GM21447 (cell line): ENCODE data around the gene ABLIM1.

ENCODE experiments used
- ATAC-seq: cut with Tn5 transposase; IDR thresholded peaks from one replicate; pipeline ENCODE4 v1.9.1; 2021; ENCODE audit not compliant: unreplicated experiment

ABLIM1 gene

DNA sequence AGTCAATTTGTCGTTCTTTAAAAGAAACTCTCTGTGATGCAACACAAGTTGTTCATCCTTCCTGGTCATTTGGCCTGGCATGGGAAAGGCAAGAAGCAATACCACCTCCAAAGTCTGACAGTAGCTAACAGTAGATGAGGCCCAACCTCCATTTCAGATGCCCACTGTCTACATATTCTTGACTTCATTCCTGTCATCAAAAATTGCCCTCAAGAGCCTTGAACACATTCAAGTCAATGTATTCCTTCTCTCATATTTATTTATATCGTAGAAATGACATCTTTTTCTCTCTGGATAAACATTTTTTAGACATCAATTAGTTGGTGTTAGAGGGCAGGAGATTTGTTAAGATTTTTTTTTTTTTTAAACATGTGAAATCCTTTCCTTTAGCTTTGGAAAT lies 33.7 kb downstream of the ABLIM1 start:
- no peak for ATAC-seq

DNA sequence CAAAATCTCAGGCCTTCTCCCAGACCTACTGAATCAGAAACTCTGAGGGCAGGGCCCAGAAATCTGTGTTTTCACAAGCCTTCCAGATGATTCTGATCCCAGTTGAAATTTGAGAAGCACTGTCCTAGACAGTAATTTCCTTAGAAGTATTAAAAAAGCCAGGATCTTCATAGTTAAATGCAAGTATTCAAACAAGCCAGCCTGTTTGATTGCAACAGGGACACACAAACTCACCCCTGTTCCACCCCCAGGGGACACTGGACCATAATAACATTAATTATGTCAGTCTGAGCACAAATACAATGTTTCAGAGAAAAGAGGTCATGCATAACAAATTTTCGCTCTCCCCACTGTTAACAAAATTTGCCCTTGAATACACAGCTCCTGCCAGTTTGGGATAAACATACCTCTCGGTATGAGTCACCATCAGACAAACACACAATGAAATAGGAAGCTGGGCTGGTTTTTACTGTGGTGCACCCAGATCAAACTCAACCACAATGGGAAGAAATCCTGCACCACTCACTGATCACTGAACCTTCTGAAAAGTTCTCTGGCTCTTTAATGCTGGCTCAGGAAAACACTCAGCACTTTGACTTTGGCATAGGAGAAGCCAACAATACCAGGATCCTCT lies 34.3 kb downstream of the ABLIM1 start:
- no peak for ATAC-seq

- ATAC-seq, result no peak
These were observed 34.9 kb downstream of the ABLIM1 start for GRCh38 chr10:114623155-114623554.

- ATAC-seq, result no peak
These were observed 39.4 kb downstream of the ABLIM1 start for GRCh38 chr10:114618722-114619121.

DNA sequence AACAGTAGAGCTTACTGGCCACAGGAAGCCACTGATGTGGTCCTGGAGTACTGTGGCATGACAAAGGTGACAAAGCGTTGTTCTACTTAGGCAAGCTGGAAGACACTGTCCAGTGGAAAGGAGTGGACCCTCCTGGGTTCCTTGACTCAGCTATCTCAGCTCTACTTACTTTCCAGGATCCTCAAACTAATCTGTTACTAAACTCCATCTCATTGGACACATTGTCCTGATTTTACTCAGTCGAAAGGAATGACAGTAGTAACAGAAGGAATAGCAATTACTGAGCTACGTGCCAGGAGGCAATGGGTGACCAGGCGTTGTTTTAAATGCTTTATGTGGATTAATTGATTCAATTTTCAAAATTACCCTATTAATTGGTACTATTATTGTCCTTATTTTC lies 41.6 kb downstream of the ABLIM1 start:
- ATAC-seq, result no peak

- ATAC-seq, result no peak
These were observed 42.0 kb downstream of the ABLIM1 start for GRCh38 chr10:114616103-114616502.

DNA sequence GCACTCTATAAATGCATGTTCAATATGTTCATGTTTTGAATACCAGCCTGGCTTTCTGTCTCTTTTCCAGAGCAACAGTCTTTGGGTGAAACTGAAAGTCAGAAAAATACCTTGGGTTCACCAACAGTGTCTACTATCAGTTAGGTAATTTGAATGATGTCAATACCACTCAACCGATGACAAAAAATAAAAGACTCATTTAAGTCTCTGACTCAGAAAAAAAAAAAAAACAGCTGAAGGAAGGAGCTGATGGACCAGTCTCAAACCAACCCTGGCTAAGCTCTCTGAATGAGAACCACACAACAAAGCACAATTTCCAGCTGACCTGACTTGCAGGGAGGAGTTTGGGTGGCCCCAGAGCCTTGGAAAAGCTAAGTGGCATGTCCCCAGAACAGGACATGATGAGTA lies 42.5 kb downstream of the ABLIM1 start:
- ATAC-seq, result peak; percentile 94

- ATAC-seq, result no peak
These were observed 44.7 kb downstream of the ABLIM1 start for GRCh38 chr10:114613237-114613979.

DNA sequence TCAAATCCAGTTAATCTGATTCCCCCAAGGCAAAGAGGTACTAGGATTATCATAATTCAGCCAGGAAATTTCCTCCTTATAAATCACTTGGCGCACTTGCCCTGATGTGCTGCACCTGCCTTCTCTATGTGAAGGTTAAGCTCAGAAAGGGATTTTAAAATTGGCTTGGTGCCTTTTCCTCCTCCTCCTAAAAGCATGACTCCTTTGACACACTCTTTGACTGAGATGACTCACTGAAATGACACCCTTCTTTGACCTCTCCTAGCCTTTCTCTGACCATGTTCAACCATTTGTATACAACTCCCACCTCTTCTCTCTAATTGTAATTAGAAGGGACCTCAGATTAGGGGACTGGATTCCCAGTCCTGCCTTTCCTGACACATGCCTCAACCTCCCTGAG lies 46.5 kb downstream of the ABLIM1 start:
- ATAC-seq, result no peak

DNA sequence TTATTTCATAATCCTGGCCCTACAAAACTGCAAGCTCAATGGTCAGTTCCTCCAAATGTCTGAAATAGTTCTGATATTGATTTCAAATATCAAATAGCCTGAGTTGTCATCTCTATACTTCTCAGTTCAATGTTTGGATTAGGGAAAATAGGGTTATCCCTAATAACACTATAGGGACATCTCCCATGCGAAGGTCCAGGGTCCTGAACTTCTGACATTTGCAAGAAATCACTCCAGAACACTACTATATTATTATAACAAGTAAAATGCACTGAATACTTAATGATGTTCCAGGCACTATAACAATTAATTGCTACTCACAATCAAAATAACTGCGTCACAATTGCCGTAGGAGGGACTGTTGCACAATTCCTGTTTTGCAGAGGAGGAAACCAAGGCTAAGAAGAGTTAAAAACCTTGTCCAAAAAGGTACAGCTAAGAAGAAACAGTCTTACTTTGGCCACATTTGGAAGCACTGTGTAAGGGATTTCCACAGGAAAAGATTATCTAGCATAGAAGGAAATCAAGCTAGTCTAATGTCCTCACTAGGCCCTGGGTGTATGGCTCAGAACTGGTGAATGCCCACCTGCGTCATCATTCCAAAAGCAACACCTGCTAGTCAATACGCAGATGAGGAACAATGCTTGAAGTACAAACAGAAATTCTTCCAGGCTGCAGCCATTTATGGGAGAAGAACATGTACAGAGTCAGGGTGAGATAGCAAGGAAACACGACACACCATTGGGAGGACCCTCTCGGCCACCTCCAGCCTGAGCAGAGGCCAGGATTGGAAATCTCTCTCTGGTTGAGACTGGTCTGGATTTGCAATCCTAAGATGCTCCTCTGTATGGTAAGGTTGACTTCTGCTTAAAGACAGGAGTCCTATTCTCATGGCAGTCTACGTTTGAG lies 48.3 kb downstream of the ABLIM1 start:
- ATAC-seq, result no peak

DNA sequence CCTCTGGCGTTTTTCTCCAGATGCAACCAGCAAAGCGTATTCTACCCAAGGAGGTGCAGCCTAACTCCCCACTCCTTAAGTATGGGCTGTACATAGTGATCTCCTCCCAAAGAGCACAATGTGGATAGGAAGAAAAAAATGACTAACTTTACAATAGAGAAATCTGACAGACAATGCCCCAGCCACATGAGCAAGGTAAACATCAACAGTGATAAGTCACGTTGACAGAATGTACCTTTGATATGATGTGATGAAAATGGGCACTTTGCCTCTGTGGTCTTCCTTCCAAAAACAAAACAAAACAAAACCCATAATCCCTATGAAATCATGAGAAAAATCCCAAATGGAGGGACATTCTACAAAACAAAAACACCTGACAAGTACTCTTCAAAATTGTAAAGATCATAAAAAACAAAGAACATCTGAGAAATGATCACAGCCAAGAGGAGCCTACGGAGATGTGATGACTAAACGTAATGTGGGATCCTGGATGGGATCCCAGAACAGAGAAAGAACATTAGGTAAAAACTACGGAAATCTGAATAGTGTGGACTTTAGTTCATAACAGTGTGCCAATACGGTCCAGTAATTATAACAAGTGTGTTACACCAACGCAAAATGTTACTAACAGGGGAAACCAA lies 50.6 kb downstream of the ABLIM1 start:
- ATAC-seq, result no peak

DNA sequence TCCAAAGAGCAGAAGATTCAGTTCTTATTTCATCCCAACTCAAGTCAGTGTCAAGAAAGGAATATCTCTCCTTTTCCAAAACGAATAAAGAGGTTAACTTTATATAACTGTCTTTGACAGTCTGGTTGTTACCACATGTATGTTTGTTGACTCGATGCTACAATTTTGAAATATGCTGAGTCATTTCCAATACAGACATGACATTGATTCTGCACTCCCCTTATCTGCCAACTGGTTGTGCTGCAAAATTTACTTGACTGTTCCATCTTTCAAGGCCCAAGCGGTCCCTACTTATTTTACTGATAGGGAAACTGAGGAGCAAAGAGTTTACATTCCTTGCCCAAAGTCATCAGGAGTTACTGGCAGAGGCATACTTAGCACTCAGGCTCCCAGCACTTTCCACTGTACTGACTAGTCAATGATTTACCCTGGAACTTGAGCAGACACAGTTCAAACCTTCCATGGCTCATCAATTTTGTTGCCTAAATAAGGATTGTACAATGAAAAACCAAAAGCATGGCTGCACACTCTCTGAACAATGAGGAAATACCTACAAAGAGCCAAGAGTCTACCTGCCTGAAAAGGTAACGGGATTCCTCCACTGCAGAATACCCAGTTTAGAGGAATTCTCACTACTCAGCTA lies 52.8 kb downstream of the ABLIM1 start:
- peak; percentile 73 for ATAC-seq

DNA sequence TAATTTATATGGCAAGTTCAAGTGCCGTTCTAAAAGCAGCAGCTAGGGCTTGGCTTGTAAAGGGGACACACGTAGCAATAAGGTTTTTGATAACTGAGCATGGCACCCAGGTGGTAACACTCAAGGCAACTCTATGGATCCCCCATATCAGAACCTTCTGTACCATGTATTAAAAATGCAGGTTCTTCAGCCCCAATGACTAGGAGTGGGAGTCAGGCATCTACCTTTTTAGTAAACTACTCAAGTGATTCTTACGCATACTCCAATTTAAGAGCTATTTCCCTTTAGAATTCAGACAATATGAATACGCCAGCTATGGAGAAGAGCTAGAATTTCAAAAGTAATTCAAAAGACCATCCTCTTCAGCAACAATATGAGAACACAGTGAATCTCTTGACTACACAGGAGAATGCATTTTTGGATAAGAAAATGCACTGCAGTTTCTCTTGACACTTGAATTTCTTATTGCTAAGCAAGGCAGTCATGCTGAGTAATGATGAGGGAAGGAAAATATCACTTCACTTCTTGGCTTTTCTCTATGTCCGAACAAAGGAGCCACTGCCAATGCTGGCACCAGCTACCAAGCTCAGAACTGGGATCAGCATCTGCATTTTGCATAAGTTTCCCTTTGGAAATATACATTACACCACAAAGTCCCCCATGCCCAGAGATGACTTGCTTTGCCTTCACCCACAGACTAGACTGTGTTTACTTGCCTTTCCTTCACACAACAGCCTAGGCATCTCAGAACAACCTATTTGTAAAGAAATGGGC lies 53.5 kb downstream of the ABLIM1 start:
- ATAC-seq, result no peak

- no peak for ATAC-seq
These were observed 54.1 kb downstream of the ABLIM1 start for GRCh38 chr10:114603948-114604347.

GRCh38 chr10:114603303-114603702 lies 54.8 kb downstream of the ABLIM1 start:
- ATAC-seq, result no peak

- ATAC-seq, result no peak
These were observed 58.0 kb downstream of the ABLIM1 start for GRCh38 chr10:114600057-114600456.

GRCh38 chr10:114596793-114597192 lies 61.3 kb downstream of the ABLIM1 start:
- ATAC-seq, result no peak

DNA sequence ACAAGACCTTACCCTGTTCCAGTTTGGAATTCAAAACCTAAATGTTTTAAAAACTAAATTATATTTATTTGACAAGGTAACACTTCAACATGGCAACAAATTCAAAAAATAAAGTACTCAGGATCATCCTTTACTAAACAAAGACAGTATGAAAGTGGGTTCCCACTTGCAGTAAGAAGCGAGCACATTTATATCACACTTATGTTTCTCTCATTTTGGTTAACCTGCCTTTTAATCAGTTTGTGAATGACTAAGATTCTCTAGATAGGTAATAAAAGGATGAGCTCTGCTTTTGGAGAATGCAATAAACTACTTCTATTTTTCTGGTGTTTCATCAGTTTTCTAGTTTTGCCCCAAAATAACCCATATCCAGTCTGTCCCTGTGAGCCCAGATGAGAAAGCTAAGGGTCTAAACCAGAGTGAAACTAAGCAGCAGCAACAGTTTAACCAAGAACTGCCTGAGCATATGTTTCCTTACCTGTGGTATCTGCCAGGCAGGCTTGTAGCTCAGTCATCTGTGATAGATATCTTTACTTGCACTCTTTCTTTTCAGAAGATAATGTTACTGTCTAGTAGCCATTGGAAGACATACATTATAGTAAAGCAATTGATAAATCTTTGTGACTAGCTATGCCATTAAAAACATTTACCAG lies 64.1 kb downstream of the ABLIM1 start:
- no peak for ATAC-seq

- ATAC-seq, result no peak
These were observed 64.8 kb downstream of the ABLIM1 start for GRCh38 chr10:114593240-114593792.
